GM19023 (cell line): Measurements from ENCODE around the gene TENM4.

Experiments
- ATAC-seq: cut with Tn5 transposase; IDR thresholded peaks from one replicate; pipeline ENCODE4 v1.9.1; 2021; ENCODE audit warnings: mild to moderate bottlenecking, moderate library complexity; ENCODE audit not compliant: unreplicated experiment

TENM4 gene

GRCh38 chr11:79352349-79352703, 88.5 kb downstream of the TENM4 start:
- ATAC-seq = no peak

GRCh38 chr11:79348976-79349682, 91.7 kb downstream of the TENM4 start:
- no peak for ATAC-seq

- ATAC-seq = no peak
These were observed 94.8 kb downstream of the TENM4 start for GRCh38 chr11:79346021-79346420.

GRCh38 chr11:79344753-79345294, 96.0 kb downstream of the TENM4 start:
- no peak for ATAC-seq

- ATAC-seq = no peak
These were observed 98.1 kb downstream of the TENM4 start for GRCh38 chr11:79342686-79343085.

- no peak for ATAC-seq
These were observed 98.6 kb downstream of the TENM4 start for GRCh38 chr11:79342236-79342635.

- ATAC-seq = no peak
These were observed 100.3 kb downstream of the TENM4 start for GRCh38 chr11:79340535-79340934.

GRCh38 chr11:79336797-79337517, 103.9 kb downstream of the TENM4 start:
- no peak for ATAC-seq

GRCh38 chr11:79335681-79336080, 105.1 kb downstream of the TENM4 start:
- no peak for ATAC-seq

- ATAC-seq = no peak
These were observed 107.5 kb downstream of the TENM4 start for GRCh38 chr11:79333355-79333754.

- ATAC-seq = no peak
These were observed 108.8 kb downstream of the TENM4 start for GRCh38 chr11:79332017-79332416.

GRCh38 chr11:79331203-79331901, 109.5 kb downstream of the TENM4 start:
- no peak for ATAC-seq

- no peak for ATAC-seq
These were observed 110.2 kb downstream of the TENM4 start for GRCh38 chr11:79330651-79331050.

GRCh38 chr11:79329561-79329960, 111.3 kb downstream of the TENM4 start:
- no peak for ATAC-seq

GRCh38 chr11:79328402-79328801, 112.4 kb downstream of the TENM4 start:
- no peak for ATAC-seq

- ATAC-seq = no peak
These were observed 115.0 kb downstream of the TENM4 start for GRCh38 chr11:79325851-79326250.

GRCh38 chr11:79321263-79321662, 119.6 kb downstream of the TENM4 start:
- no peak for ATAC-seq

- ATAC-seq = no peak
These were observed 125.7 kb downstream of the TENM4 start for GRCh38 chr11:79314906-79315689.

GRCh38 chr11:79313530-79313913, 127.3 kb downstream of the TENM4 start:
- ATAC-seq = no peak

- ATAC-seq = no peak
These were observed 128.0 kb downstream of the TENM4 start for GRCh38 chr11:79312617-79313529.
